NCI-H2196 (cell line): Measurements from ENCODE around the gene PICALM.
"Not testable (repeated sequence)": the region's sequence is repeated elsewhere in the genome, so short reads cannot be mapped to it uniquely, and the experiment has no call there.

Source experiments
- DNase-seq: peaks from one replicate; lab custom pipeline; 2025; ENCODE audit not compliant: unreplicated experiment; lab: John Stamatoyannopoulos, UW

Gene PICALM

GRCh38 chr11:85989746-85990145 is 79.1 kb downstream of the PICALM start:
- no peak for DNase-seq

- no peak for DNase-seq
Measured at GRCh38 chr11:85988780-85989179, 80.1 kb downstream of the PICALM start.

- DNase-seq = no peak
Measured at GRCh38 chr11:85977751-85978160, 91.1 kb downstream of the PICALM start.

GRCh38 chr11:85976525-85976924 is 92.4 kb downstream of the PICALM start:
- no peak for DNase-seq

- no peak for DNase-seq
Measured at GRCh38 chr11:85974122-85974521, 94.8 kb downstream of the PICALM start.

GRCh38 chr11:85970593-85970992 is 98.3 kb downstream of the PICALM start:
- DNase-seq = no peak

GRCh38 chr11:85967457-85967856 is 101.4 kb downstream of the PICALM start:
- no peak for DNase-seq

GRCh38 chr11:85965202-85965601 is 103.7 kb downstream of the PICALM start:
- no peak for DNase-seq

- peak; percentile 55 for DNase-seq
Measured at GRCh38 chr11:85961930-85962363, 106.9 kb downstream of the PICALM start.

- DNase-seq = no peak
Measured at GRCh38 chr11:85961130-85961529, 107.8 kb downstream of the PICALM start.

- no peak for DNase-seq
Measured at GRCh38 chr11:85960678-85961077, 108.2 kb downstream of the PICALM start.

- no peak for DNase-seq
Measured at GRCh38 chr11:85955531-85955930, 113.4 kb downstream of the PICALM start.

GRCh38 chr11:85953491-85954143 is 115.3 kb downstream of the PICALM start:
- DNase-seq = no peak

- DNase-seq = not testable (repeated sequence)
Measured at GRCh38 chr11:85952108-85952485, 116.8 kb downstream of the PICALM start.

GRCh38 chr11:85951428-85952107 is 117.3 kb downstream of the PICALM start:
- DNase-seq = no peak

GRCh38 chr11:85951049-85951405 is 117.9 kb downstream of the PICALM start:
- DNase-seq = no peak

GRCh38 chr11:85950317-85951048 is 118.4 kb downstream of the PICALM start:
- no peak for DNase-seq

- no peak for DNase-seq
Measured at GRCh38 chr11:85949798-85950197, 119.1 kb downstream of the PICALM start.

GRCh38 chr11:85948884-85949283 is 120.0 kb downstream of the PICALM start:
- DNase-seq = no peak

GRCh38 chr11:85947431-85948272 is 121.2 kb downstream of the PICALM start:
- peak; percentile 18 for DNase-seq

- no peak for DNase-seq
Measured at GRCh38 chr11:85946221-85946620, 122.7 kb downstream of the PICALM start.
